ENCODE measurements around the gene RNF133.

RNF133 gene

DNA sequence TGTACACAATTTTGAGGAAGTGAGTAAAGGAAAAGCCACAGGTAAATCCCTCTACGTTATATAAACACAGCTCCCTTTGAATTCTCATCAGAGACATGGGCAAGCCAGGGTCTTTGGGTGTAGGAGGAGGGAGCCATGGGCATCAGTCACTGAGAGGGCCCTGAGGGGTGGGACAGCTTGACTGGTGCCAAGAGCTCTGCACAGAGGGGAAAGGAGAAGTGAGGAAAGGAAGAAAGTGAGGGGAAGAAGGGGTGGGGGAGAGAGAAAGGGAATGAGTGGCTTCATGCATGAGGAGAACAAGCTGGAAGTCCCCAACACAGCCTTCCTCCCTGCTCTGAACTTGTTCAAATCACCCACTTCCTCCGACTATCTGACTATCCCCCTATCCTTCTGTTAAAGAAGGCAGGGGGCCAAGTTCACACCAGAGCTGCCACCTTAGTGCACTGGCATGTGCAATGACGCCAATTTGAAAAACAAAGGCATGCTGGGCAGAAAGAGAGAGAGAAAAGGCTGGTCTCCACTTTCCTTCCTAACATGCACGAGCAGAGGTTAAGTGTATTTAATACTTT is 20.2 kb upstream of the RNF133 start:
- TF ChIP-seq, protein P1, sequence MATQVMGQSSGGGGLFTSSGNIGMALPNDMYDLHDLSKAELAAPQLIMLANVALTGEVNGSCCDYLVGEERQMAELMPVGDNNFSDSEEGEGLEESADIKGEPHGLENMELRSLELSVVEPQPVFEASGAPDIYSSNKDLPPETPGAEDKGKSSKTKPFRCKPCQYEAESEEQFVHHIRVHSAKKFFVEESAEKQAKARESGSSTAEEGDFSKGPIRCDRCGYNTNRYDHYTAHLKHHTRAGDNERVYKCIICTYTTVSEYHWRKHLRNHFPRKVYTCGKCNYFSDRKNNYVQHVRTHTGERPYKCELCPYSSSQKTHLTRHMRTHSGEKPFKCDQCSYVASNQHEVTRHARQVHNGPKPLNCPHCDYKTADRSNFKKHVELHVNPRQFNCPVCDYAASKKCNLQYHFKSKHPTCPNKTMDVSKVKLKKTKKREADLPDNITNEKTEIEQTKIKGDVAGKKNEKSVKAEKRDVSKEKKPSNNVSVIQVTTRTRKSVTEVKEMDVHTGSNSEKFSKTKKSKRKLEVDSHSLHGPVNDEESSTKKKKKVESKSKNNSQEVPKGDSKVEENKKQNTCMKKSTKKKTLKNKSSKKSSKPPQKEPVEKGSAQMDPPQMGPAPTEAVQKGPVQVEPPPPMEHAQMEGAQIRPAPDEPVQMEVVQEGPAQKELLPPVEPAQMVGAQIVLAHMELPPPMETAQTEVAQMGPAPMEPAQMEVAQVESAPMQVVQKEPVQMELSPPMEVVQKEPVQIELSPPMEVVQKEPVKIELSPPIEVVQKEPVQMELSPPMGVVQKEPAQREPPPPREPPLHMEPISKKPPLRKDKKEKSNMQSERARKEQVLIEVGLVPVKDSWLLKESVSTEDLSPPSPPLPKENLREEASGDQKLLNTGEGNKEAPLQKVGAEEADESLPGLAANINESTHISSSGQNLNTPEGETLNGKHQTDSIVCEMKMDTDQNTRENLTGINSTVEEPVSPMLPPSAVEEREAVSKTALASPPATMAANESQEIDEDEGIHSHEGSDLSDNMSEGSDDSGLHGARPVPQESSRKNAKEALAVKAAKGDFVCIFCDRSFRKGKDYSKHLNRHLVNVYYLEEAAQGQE (IDR thresholded peaks at IDR 0.05; ENCODE audit: insufficient read depth in 1 of 2, low read depth in 2 of 2, low read length in 2 of 2): no peak
- no peak for TF ChIP-seq SIN3A (IDR thresholded peaks at IDR 0.05; ENCODE audit: borderline replicate concordance, insufficient read depth, low read length)
- TF ChIP-seq FOXP2 (optimal IDR thresholded peaks at IDR 0.05; ENCODE audit: borderline replicate concordance, extremely low read depth, extremely low read length, insufficient read depth): no peak
- TF ChIP-seq TAF1 (IDR thresholded peaks at IDR 0.05; ENCODE audit: borderline replicate concordance, insufficient read depth, low read length): no peak

DNA sequence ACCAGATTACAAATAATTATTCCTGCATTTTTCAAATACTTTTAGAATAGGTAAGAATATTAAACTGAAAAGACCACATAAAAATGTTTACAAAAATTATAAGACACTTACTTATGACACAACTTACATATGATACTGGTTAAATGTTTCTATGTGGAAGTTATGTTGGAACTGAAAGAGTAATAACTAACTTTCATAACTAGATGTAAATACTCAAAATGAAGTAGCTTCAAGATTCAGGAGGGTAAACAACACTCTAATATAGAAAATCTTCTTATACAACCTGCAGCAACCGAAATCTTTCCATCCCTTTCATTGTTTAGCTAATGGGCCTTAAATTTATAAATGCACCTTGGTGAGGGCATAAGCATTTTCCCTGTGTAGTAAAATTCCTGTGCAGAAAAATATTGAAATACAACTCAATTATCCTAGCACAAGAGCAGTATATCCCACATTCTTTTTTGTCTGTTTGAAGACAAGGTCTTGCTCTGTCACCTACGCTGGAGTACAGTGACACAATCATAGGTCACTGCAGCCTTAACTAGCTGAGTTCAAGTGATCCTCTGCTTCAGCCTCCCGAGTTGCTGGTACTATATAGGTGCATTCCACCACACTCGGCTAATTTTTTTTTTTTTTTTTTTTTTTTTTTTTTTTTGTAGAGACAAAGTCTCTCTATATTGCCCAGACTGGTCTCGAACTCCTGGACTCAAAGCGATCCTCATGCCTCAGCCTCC is 18.6 kb upstream of the RNF133 start:
- TF ChIP-seq POLR2AphosphoS5 (IDR thresholded peaks at IDR 0.05; ENCODE audit: low read depth, low read length) (no peak), SIN3A (IDR thresholded peaks at IDR 0.05; ENCODE audit: borderline replicate concordance, insufficient read depth, low read length) (no peak), TAF1 (IDR thresholded peaks at IDR 0.05; ENCODE audit: borderline replicate concordance, insufficient read depth, low read length) (no peak), FOXP2 (optimal IDR thresholded peaks at IDR 0.05; ENCODE audit: borderline replicate concordance, extremely low read depth, extremely low read length, insufficient read depth) (no peak)
- TF ChIP-seq, protein P1 (IDR thresholded peaks at IDR 0.05; ENCODE audit: insufficient read depth in 1 of 2, low read depth in 2 of 2, low read length in 2 of 2): no peak

DNA sequence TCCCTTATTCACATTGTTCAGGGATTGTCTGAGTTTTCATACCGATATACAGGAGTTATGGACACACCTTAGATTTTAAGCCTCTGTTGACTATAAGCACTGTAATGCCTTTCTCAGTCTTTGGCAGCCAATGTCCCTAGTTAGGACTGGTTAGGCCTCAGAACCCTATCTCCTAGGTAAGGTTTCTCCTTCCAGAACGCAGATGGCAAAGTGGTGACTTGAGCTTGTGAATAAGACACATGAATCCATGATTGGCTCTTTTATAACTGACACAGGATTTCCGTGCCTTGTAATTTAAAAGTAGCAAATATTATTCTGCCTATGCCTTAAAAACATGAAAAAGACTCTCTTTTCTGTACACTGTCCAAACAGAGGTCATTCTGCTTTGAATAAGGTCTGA is 16.3 kb upstream of the RNF133 start:
- TF ChIP-seq FOXP2 (optimal IDR thresholded peaks at IDR 0.05; ENCODE audit: borderline replicate concordance, extremely low read depth, extremely low read length, insufficient read depth): no peak
- no peak for TF ChIP-seq POLR2AphosphoS5 (IDR thresholded peaks at IDR 0.05; ENCODE audit: low read depth, low read length)
- no peak for TF ChIP-seq TAF1 (IDR thresholded peaks at IDR 0.05; ENCODE audit: borderline replicate concordance, insufficient read depth, low read length)
- TF ChIP-seq, protein P1 (IDR thresholded peaks at IDR 0.05; ENCODE audit: insufficient read depth in 1 of 2, low read depth in 2 of 2, low read length in 2 of 2): no peak
- no peak for TF ChIP-seq SIN3A (IDR thresholded peaks at IDR 0.05; ENCODE audit: borderline replicate concordance, insufficient read depth, low read length)

DNA sequence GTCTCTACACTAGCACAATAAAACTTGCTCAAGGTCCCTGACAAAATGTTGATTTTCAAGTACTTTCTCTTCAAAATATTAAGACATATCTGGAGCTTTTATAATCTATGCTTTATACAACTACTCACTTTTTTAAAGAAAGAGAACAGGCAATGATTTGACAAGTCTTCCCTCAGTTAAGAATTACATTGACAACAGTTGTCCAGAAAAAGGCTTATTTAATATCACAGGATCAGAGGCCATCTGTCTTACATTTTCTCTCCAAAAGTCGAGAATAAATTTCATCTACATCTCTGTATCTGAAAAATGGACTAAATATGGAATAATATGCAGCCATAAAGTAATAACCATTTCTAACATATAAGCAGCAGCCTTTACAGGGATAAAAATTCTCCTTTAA is 12.0 kb upstream of the RNF133 start:
- no peak for TF ChIP-seq FOXP2 (optimal IDR thresholded peaks at IDR 0.05; ENCODE audit: borderline replicate concordance, extremely low read depth, extremely low read length, insufficient read depth)
- TF ChIP-seq, protein P1 (IDR thresholded peaks at IDR 0.05; ENCODE audit: insufficient read depth in 1 of 2, low read depth in 2 of 2, low read length in 2 of 2): no peak
- TF ChIP-seq TAF1 (IDR thresholded peaks at IDR 0.05; ENCODE audit: borderline replicate concordance, insufficient read depth, low read length): no peak
- no peak for TF ChIP-seq POLR2AphosphoS5 (IDR thresholded peaks at IDR 0.05; ENCODE audit: low read depth, low read length)
- no peak for TF ChIP-seq SIN3A (IDR thresholded peaks at IDR 0.05; ENCODE audit: borderline replicate concordance, insufficient read depth, low read length)

Data from PFSK-1 (cell line).